Measurements from ENCODE around the gene ITM2C.

Gene ITM2C

GRCh38 chr2:230852113-230852512 is 12.6 kb upstream of the ITM2C start:
- no peak for DNase-seq (ENCODE audit: low spot score)

- no peak for DNase-seq (ENCODE audit: low spot score)
Observed at GRCh38 chr2:230861552-230862255, 3.0 kb upstream of the ITM2C start.

- no peak for DNase-seq (ENCODE audit: low spot score)
Observed at GRCh38 chr2:230862292-230862691, 2.5 kb upstream of the ITM2C start.

DNA sequence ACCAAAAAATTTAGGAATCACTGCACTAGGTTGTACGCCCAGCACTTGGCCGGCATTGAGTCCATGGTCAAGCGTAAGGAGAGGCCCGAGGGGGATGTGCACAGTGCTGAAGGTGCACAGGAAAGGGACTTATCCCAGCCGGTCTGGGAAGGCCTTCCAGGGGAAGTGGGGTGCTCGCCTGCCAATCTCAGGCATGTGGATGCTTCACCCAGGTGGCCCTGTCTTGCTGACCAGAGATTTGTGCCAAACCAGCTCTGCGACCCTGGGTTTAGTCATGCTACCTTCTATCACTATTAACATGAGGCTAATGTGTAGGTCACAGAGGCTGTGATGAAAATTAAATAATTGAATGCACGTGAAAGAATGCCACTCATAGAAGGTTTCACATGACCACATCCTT is 1.7 kb upstream of the ITM2C start:
- no peak for DNase-seq (ENCODE audit: low spot score)

GRCh38 chr2:230863442-230864121 is 1.2 kb upstream of the ITM2C start:
- DNase-seq (ENCODE audit: low spot score): no peak

GRCh38 chr2:230864122-230864604 is 579 bp upstream of the ITM2C start:
- no peak for DNase-seq (ENCODE audit: low spot score)

DNA sequence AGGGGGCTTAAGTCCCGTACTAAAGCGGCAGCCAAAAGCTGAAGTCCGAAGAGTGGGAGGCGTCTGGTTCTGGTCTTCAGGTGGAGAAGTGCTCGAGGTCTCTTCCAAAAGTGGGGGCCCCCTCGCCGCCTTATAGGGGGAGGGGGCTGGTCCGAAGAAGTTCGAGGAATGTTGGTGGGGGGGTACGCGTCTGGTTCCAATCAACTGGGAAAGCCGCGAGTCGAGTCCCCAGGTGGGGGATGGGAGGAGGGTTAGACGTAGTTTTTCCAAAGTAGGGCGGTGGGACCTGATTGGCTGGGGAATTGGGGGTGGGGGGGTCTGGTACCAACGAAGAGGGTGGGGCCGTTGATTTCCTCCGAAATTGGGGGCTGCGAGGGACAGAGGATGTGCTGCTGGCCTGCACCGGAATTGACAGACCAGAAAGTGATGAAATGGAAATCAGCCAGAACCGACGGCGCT is 594 bp downstream of the ITM2C start:
- no peak for DNase-seq (ENCODE audit: low spot score)

- DNase-seq (ENCODE audit: low spot score): no peak
Observed at GRCh38 chr2:230865766-230866755, 1.3 kb downstream of the ITM2C start.

- DNase-seq (ENCODE audit: low spot score): no peak
Observed at GRCh38 chr2:230866756-230867523, 2.2 kb downstream of the ITM2C start.

DNA sequence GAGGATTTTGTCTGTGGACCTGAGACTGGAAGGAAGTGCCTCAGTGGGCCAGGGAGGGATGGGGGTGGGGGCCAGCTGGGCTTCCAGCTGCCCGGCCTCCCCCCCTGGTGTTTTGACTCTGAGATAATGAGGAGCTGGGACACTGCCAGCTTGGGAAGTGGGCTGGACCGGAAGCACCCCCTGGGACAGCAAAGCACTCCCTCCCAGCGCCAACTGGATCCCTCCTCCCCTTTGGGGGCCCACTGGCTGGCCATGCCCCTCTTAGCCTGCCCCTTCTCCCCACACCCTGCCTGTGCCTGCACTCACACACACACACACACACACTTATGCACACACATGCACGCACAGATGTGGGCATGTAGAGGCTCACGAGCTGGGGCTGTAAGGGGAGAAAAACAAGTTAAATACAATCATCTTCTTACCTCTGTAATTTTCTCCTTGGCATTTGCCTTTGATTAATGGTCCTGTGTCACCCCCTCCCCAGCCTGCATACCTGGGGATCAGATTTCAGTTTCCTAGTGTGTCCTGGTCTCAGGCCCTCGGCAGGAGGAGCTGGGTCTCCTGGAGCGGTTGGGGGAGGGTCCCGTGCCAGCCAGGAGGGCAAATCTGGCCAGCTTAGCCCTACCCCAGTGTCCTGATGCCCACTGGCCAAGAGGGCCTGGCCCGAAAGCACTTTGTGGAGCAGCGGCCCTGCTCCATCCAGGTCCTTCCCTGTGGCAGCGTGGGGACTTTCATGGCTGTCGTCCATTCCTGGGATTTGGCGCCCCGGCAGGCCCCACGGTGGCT is 3.6 kb downstream of the ITM2C start:
- no peak for DNase-seq (ENCODE audit: low spot score)

DNA sequence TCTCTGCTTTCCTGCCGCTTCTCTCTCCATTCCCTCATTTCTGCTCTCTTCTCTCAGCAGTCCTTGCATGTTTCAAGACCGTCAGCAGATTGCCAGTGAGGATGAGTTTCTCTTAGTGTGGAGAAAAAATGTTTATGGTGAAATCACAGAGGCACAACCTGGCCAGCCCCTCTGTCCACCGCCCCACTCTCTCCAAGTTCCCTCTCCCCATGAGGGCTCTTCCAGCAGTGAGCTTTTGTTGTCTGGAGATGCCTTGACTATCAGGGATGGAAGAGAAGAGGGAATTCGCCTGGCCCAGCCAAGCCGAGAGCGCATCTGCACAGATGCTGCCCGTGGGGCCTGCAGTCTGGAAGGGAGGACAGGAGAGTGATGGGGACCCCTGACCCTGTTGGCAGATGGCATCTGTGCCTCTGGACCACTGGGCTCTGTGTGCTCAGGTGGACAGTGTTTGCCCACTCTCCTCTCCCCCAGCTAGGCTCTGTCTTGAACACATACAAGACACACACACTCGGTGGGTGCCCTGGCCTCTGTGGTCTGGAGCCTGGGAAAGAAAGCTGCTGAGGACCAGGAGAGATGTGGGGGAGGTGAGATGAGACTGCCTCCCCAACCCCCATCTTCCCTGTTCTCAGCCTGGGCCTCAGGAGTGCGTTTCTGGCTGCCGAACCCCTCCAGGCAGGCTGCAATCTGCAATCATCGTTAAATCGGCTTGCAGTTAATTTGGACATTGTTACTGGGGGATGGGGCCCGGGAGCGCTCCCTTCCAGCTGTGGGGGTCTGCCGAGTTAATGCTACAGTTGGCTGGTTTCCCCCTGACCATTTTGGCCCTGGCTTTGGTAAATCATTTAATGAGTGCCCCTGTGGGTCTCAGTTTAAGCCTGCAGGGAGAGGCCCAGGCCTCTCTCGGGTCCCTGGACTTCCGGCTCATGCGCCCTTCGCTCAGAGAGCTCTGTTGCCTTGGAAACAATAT is 4.5 kb downstream of the ITM2C start:
- no peak for DNase-seq (ENCODE audit: low spot score)

GRCh38 chr2:230869914-230870543 is 5.3 kb downstream of the ITM2C start:
- DNase-seq (ENCODE audit: low spot score): no peak

- no peak for DNase-seq (ENCODE audit: low spot score)
Observed at GRCh38 chr2:230870544-230871360, 6.0 kb downstream of the ITM2C start.

- no peak for DNase-seq (ENCODE audit: low spot score)
Observed at GRCh38 chr2:230871361-230872150, 6.8 kb downstream of the ITM2C start.

- no peak for DNase-seq (ENCODE audit: low spot score)
Observed at GRCh38 chr2:230872151-230872967, 7.6 kb downstream of the ITM2C start.

DNA sequence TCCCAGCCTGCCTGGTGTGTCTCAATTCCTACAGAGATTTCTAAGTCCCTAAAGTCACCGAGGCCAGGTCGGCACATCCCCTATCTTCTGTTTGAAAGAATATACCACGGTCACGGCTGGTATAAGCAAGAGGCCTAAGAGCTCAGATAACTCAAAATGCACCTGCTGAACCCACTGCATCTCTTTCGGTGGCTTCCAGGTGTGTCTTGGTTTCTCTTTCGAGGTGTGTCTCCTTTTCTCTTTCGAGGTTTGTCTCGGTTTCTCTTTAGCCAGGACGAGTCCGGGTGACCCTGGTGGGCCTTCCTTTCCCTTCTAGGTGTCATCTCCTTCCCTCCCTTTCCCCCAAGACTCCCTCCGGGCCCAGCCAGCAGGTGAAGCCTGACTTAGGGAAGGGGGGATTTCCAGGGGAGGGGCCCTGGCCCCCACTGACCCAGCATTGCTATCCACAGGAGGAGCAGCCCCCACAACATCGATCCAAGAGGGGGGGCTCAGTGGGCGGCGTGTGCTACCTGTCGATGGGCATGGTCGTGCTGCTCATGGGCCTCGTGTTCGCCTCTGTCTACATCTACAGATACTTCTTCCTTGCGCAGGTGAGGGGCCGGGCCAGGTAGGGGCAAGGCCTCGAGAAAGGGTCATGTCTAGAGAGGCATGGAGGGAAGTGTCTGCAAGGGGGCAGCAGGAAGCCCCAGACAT is 8.4 kb downstream of the ITM2C start:
- DNase-seq (ENCODE audit: low spot score): peak; percentile 70
